ENCODE data around the gene MSGN1.

DNA sequence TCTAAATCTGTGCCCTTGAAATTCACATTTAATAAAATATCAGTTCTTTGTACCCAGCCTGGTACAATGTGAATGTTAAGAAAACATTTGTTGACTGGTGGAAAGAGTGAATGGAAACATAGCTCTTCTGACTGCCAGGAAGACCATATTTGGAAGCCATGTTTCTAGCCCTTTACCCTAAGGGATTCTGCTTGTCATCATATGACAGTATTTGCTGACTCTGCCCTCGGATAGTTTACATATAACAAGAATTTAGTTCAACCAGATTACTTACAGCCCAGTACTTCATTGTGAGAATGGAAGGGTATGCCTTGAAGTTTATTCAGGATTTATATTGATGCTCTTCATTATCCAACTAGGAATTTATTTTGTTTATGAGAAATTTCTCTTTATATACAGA, 48.4 kb downstream of the MSGN1 start:
- TF ChIP-seq MYNN (tag by site-specific recombination; IDR thresholded peaks at IDR 0.05; ENCODE audit: borderline replicate concordance) (no peak), ZSCAN30 (tag by site-specific recombination; IDR thresholded peaks at IDR 0.05) (no peak), ZBTB21 (tag by site-specific recombination; IDR thresholded peaks at IDR 0.05) (no peak), ZNF324 (tag by site-specific recombination; IDR thresholded peaks at IDR 0.05) (no peak)
- TF ChIP-seq, protein P1, sequence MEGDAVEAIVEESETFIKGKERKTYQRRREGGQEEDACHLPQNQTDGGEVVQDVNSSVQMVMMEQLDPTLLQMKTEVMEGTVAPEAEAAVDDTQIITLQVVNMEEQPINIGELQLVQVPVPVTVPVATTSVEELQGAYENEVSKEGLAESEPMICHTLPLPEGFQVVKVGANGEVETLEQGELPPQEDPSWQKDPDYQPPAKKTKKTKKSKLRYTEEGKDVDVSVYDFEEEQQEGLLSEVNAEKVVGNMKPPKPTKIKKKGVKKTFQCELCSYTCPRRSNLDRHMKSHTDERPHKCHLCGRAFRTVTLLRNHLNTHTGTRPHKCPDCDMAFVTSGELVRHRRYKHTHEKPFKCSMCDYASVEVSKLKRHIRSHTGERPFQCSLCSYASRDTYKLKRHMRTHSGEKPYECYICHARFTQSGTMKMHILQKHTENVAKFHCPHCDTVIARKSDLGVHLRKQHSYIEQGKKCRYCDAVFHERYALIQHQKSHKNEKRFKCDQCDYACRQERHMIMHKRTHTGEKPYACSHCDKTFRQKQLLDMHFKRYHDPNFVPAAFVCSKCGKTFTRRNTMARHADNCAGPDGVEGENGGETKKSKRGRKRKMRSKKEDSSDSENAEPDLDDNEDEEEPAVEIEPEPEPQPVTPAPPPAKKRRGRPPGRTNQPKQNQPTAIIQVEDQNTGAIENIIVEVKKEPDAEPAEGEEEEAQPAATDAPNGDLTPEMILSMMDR (tag by site-specific recombination; IDR thresholded peaks at IDR 0.05): no peak

Measured in HEK293 (cell line).